Natural killer cell (primary cell): ENCODE data around the gene PPP1R12B. TPM values are rescaled to one million over a fixed set of nuclear protein-coding genes. Genes with fewer than 3 reads are reported as not detected.

ENCODE experiments used
- ATAC-seq, 3 donors: fragments of 150-1000 bp in 2 of 3; fragments of 200-7000 bp in 1 of 3; cut with Tn5 transposase; 1 replicate in 1 of 3; 2 replicates in 2 of 3; pipeline ENCODE4 v1.10.0; 2021; ENCODE audit warnings: mild to moderate bottlenecking in 2 of 3, moderate library complexity in 2 of 3
- DNase-seq, 2 donors: peaks; one replicate each; pipeline versions ENCODE4 v3.0.0 to v3.0.0-alpha.2; 2013 to 2021; ENCODE audit warnings: mixed read lengths in 1 of 2
- H3K27ac ChIP-seq: one replicate; pipeline ENCODE4 v1.5.1; 2013; ENCODE audit warnings: mild to moderate bottlenecking, low read length
- H3K27me3 ChIP-seq: one replicate; pipeline ENCODE4 v1.6.1; 2013; ENCODE audit warnings: low read length; ENCODE audit not compliant: control insufficient read depth, insufficient read depth
- H3K36me3 ChIP-seq: one replicate; pipeline ENCODE4 v1.6.1; 2013; ENCODE audit warnings: low read length; ENCODE audit not compliant: control insufficient read depth, insufficient read depth
- H3K4me1 ChIP-seq: one replicate; pipeline ENCODE4 v1.6.1; 2013; ENCODE audit warnings: low read length; ENCODE audit not compliant: control insufficient read depth, insufficient read depth
- H3K4me3 ChIP-seq: one replicate; pipeline ENCODE4 v1.5.1; 2013; ENCODE audit warnings: low read length
- H3K9me3 ChIP-seq: one replicate; pipeline ENCODE4 v1.6.1; 2013; ENCODE audit warnings: low read length; ENCODE audit not compliant: control insufficient read depth, insufficient read depth
- H3K27ac Mint-ChIP-seq, 2 donors: one replicate each; pipeline ENCODE4 v1.8.0; 2022; ENCODE audit warnings: mild to moderate bottlenecking in 2 of 2, mixed read lengths in 2 of 2, moderate library complexity in 1 of 2
- H3K27me3 Mint-ChIP-seq, 2 donors: one replicate each; pipeline ENCODE4 v1.8.0; 2022; ENCODE audit warnings: low read depth in 2 of 2, mixed read lengths in 2 of 2
- H3K36me3 Mint-ChIP-seq: one replicate; pipeline ENCODE4 v1.8.0; 2022; ENCODE audit warnings: mixed read lengths
- H3K4me1 Mint-ChIP-seq, 2 donors: one replicate each; pipeline ENCODE4 v1.8.0; 2022; ENCODE audit warnings: mixed read lengths in 2 of 2
- H3K4me3 Mint-ChIP-seq: one replicate; pipeline ENCODE4 v1.8.0; 2022; ENCODE audit warnings: mild to moderate bottlenecking, moderate library complexity, mixed read lengths
- H3K9me3 Mint-ChIP-seq, 2 donors: one replicate each; pipeline ENCODE4 v1.8.0; 2022; ENCODE audit warnings: mixed read lengths in 2 of 2
- CTCF ChIP-seq: fragments of 200-600 bp; IDR thresholded peaks from one replicate; pipeline ENCODE4 v1.8.0; 2022; ENCODE audit warnings: antibody characterized with exemption
- WGBS: methylation state at CpG from one replicate; pipeline ENCODE4 v1.1.7; 2013; ENCODE audit warnings: missing lambda C conversion rate; ENCODE audit not compliant: insufficient coverage; 5-methylcytosine and 5-hydroxymethylcytosine counted together
- intact Hi-C: fragments of 100-400 bp; cut with micrococcal nuclease; formaldehyde crosslinking; loops from one replicate; pipeline ENCODE4 v1.14.2; 2022
- total RNA-seq, 4 donors: library from RNA; stranded (reverse); fragments of 120-200 nt in 1 of 4; gene quantifications; one replicate each; pipeline versions ENCODE4 v1.2.3 to v1.2.4, GENCODE V29; 2013 to 2022

PPP1R12B gene
- 10 to 100 TPM; 27.8 to 47.5 (median 46.5) TPM for total RNA-seq
- total RNA-seq (2013) = 35.5 TPM

- DNase-seq = peak; percentile 90 to 97
- peak within 1 kb of the TSS; percentile 98 for H3K4me3 ChIP-seq
- no peaks in the 10 kb centered on the region for H3K36me3 ChIP-seq
- peaks cover 10% of the 10 kb centered on the region for H3K4me1 ChIP-seq
- H3K27me3 ChIP-seq = no peaks in the 10 kb centered on the region
- no peak for TF ChIP-seq CTCF
- ATAC-seq = peak; percentile 96 to 99 (median 97)
- Mint-ChIP-seq H3K9me3 (no peaks in the 10 kb centered on the region), H3K36me3 (no peaks in the 10 kb centered on the region), H3K27me3 (no peaks in the 10 kb centered on the region), H3K4me3 (peak within 1 kb of the TSS; percentile 99), H3K4me1 (peaks cover 27 to 32% of the 10 kb centered on the region in 2 donors), H3K27ac (peak within 1 kb of the TSS; percentile 92 to 96)
- intact Hi-C loops = loop anchor here (10.0 kb wide), 2 partner anchors 226 to 394 kb away; partner anchors contain the start of gene TIMM17A
- no peaks in the 10 kb centered on the region for H3K9me3 ChIP-seq
- peak within 1 kb of the TSS; percentile 84 for H3K27ac ChIP-seq
- WGBS = under 1% methylated on average over 60 of the region's 60 CpGs
These were observed at the start of gene PPP1R12B for GRCh38 chr1:202348509-202349205. PPP1R12B (plus strand) TSS chr1:202348699; CDS start chr1:202348852, 153 bp downstream.

- Mint-ChIP-seq H3K27me3 (no peaks in the 10 kb centered on the region), H3K4me1 (no peaks in the 10 kb centered on the region), H3K27ac (no peak overlapping the region), H3K4me3 (no peak overlapping the region), H3K36me3 (no peaks in the 10 kb centered on the region), H3K9me3 (no peaks in the 10 kb centered on the region)
- Histone ChIP-seq H3K27ac (no peak overlapping the region), H3K4me1 (no peaks in the 10 kb centered on the region), H3K27me3 (no peaks in the 10 kb centered on the region), H3K36me3 (no peaks in the 10 kb centered on the region), H3K9me3 (no peaks in the 10 kb centered on the region), H3K4me3 (no peak overlapping the region)
- WGBS = over 99% methylated on average over 8 of the region's 9 CpGs
- no peak for DNase-seq
- ATAC-seq = no peak
- intact Hi-C loops = no loop called here
- TF ChIP-seq CTCF = no peak
These were observed 46.3 kb upstream of the PPP1R12B start for GRCh38 chr1:202302166-202302565.

- no peaks in the 10 kb centered on the region for H3K36me3 ChIP-seq
- WGBS = 93% methylated on average over 9 of the region's 9 CpGs
- Mint-ChIP-seq H3K27ac (no peak overlapping the region), H3K4me3 (no peak overlapping the region), H3K4me1 (peaks cover 0 to 4% of the 10 kb centered on the region in 2 donors), H3K27me3 (no peaks in the 10 kb centered on the region), H3K9me3 (no peaks in the 10 kb centered on the region), H3K36me3 (no peaks in the 10 kb centered on the region)
- H3K9me3 ChIP-seq = no peaks in the 10 kb centered on the region
- no peak overlapping the region for H3K4me3 ChIP-seq
- ATAC-seq (no peak), DNase-seq (no peak)
- no peaks in the 10 kb centered on the region for H3K4me1 ChIP-seq
- H3K27ac ChIP-seq = no peak overlapping the region
- H3K27me3 ChIP-seq = no peaks in the 10 kb centered on the region
- no peak for TF ChIP-seq CTCF
- intact Hi-C loops = no loop called here
These were observed 44.1 kb upstream of the PPP1R12B start for GRCh38 chr1:202304375-202304774.

- H3K27ac ChIP-seq = no peak overlapping the region
- Mint-ChIP-seq H3K4me3 (no peak overlapping the region), H3K4me1 (peaks cover 0 to 4% of the 10 kb centered on the region in 2 donors), H3K27me3 (no peaks in the 10 kb centered on the region), H3K9me3 (no peaks in the 10 kb centered on the region), H3K36me3 (no peaks in the 10 kb centered on the region), H3K27ac (no peak overlapping the region)
- ATAC-seq = no peak
- WGBS = no CpG with 5 or more reads among the region's 1 CpG
- intact Hi-C loops = no loop called here
- no peaks in the 10 kb centered on the region for H3K4me1 ChIP-seq
- H3K27me3 ChIP-seq = no peaks in the 10 kb centered on the region
- no peak overlapping the region for H3K4me3 ChIP-seq
- no peak for DNase-seq
- no peak for TF ChIP-seq CTCF
- no peaks in the 10 kb centered on the region for H3K36me3 ChIP-seq
- H3K9me3 ChIP-seq = no peaks in the 10 kb centered on the region
These were observed 43.3 kb upstream of the PPP1R12B start for GRCh38 chr1:202305168-202305567.
